Measurements from ENCODE around the gene KCNJ5. TPM values are rescaled to one million over a fixed set of nuclear protein-coding genes. Genes with fewer than 3 reads are reported as not detected.

Gene KCNJ5
- total and polyA plus RNA-seq, 2 of the 4 experiments (the other 2 are of a cell fraction), result 0.07 to 0.18 TPM

DNA sequence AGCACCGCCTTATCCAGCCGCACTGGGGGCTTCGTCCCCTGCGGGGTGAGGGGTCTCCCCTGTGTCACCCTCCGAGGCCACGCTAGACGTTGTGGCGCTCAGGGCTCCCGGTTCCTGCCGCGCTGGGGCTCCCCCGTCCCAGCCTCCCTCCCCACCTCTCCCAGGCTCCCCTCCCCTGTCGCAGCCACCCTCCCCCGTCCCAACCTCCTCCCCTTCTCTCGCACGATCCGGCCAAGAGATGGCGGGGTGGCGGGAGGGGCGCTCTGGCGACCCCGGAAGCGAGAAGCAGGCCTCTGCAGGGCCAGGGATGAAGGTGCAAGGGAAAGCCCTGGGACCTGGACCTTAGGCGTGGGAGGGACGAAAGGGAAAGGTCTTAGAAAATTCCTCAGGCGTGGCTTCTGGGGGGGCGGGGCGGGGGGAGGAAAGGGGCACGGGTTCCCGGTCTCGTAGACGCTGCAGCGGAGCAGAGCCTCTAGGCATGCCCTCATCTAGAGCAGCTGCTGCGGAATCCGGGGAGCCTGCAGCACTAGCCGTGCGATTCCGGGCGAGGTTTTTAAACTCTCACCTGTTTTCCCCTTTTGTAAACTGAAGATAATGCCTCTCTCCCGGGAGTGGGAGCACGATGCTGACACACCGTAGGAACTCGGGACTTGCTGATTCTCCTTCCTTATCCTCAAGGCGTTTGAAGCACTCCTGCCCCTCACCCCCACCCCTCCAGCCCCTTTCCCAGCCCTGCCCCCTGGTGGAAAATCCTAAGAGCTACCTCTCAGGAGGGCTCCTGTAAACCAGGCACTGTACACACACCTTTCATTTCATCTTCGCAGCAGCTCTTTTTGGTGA is 14.4 kb downstream of the KCNJ5 start:
- Histone ChIP-seq H2BK120ac (ENCODE audit: low read depth, low read length) (peak overlapping the region; percentile 75), H4K91ac (ENCODE audit: insufficient read depth, low read depth, low read length) (peak overlapping the region; percentile 54), H2AK5ac (ENCODE audit: low read depth, low read length) (no peak overlapping the region), H3K9ac (ENCODE audit: low read depth, low read length) (no peak overlapping the region), H2BK15ac (ENCODE audit: low read depth, low read length) (peak overlapping the region; percentile 50; the same call in 1 of the 3 replicates), H3K18ac (ENCODE audit: low read depth, low read length) (peak overlapping the region; percentile 34; the same call in 1 of the 2 replicates), H3K9me1 (ENCODE audit: insufficient read depth, low read length) (peaks cover 3% of the 10 kb centered on the region; the same call in 1 of the 2 replicates), H3K9me3 (ENCODE audit: control insufficient read depth, insufficient read depth, low read length) (no peaks in the 10 kb centered on the region), H3K4me3 (ENCODE audit: insufficient read depth, low read depth, low read length) (peak overlapping the region; percentile 42), H4K8ac (ENCODE audit: low read depth in 2 of 2, low read length in 2 of 2) (peak overlapping the region; percentile 24 to 53; a peak in 2 of 4 replicates), H3K56ac (ENCODE audit: extremely low read depth, insufficient read depth, low read length) (no peak overlapping the region), H3K4ac (ENCODE audit: low read depth, low read length) (peak overlapping the region; percentile 65), H3K4me1 (ENCODE audit: control insufficient read depth, insufficient read depth, low read length) (peaks cover 29% of the 10 kb centered on the region), H2AFZ (replicated peaks; ENCODE audit: low read length, poor library complexity) (peak overlapping the region; percentile 90), H4K5ac (ENCODE audit: low read depth, low read length) (peak overlapping the region; percentile 66; the same call in 1 of the 2 replicates), H3K79me1 (ENCODE audit: low read depth in 1 of 2, low read length in 2 of 2) (no peaks in the 10 kb centered on the region), H3K36me3 (ENCODE audit: control insufficient read depth, insufficient read depth, low read length) (no peaks in the 10 kb centered on the region), H2BK5ac (ENCODE audit: low read depth, low read length, poor library complexity, severe bottlenecking) (peak overlapping the region; percentile 29), H3K14ac (replicated peaks; ENCODE audit: low read depth, low read length) (no peak overlapping the region), H3K27ac (ENCODE audit: insufficient read depth, low read length) (no peak overlapping the region; the same call in 1 of the 2 replicates), H2AK9ac (replicated peaks; ENCODE audit: low read depth, low read length, poor library complexity) (no peak overlapping the region), H2BK20ac (ENCODE audit: low read depth, low read length) (peak overlapping the region; percentile 70; the same call in 1 of the 2 replicates), H3K4me2 (ENCODE audit: low read depth, low read length) (peak overlapping the region; percentile 64), H3K27me3 (ENCODE audit: control insufficient read depth, insufficient read depth, low read length) (no peaks in the 10 kb centered on the region), H3K23ac (ENCODE audit: low read depth, low read length) (0 out of 2 replicates have a peak overlapping the region, but pooled peaks have one; percentile 67), H4K20me1 (ENCODE audit: insufficient read depth, low read length) (no peaks in the 10 kb centered on the region)
- ATAC-seq (ENCODE audit: low read depth), result peak; percentile 30
- TF ChIP-seq MAZ (IDR thresholded peaks at IDR 0.05; ENCODE audit: borderline replicate concordance, low read depth, low read length) (peak; percentile 50), RAD21 (IDR thresholded peaks at IDR 0.05; ENCODE audit: low read length) (no peak), SMC3 (IDR thresholded peaks at IDR 0.05; ENCODE audit: low read depth, low read length) (0 out of 2 replicates have a peak, but pooled peaks have one; percentile 5)
- TF ChIP-seq, protein P1, sequence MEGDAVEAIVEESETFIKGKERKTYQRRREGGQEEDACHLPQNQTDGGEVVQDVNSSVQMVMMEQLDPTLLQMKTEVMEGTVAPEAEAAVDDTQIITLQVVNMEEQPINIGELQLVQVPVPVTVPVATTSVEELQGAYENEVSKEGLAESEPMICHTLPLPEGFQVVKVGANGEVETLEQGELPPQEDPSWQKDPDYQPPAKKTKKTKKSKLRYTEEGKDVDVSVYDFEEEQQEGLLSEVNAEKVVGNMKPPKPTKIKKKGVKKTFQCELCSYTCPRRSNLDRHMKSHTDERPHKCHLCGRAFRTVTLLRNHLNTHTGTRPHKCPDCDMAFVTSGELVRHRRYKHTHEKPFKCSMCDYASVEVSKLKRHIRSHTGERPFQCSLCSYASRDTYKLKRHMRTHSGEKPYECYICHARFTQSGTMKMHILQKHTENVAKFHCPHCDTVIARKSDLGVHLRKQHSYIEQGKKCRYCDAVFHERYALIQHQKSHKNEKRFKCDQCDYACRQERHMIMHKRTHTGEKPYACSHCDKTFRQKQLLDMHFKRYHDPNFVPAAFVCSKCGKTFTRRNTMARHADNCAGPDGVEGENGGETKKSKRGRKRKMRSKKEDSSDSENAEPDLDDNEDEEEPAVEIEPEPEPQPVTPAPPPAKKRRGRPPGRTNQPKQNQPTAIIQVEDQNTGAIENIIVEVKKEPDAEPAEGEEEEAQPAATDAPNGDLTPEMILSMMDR (conservative IDR thresholded peaks at IDR 0.05; ENCODE audit: low read depth, low read length), result peak; percentile 33
- in situ Hi-C loops (cut with MboI; ENCODE audit: low sequenced_read_pairs), result no loop called here
- WGBS, 2 experiments (ENCODE audit: extremely low coverage in 2 of 2, insufficient read length in 1 of 2), result 18% methylated on average over 10 of the region's 45 CpGs; no CpG with 5 or more reads in 1 of the 2 experiments
- BruUV-seq (replicated peaks), result no TSS peak
- intact Hi-C loops (cut with micrococcal nuclease), result no loop called here
- DNase-seq, result peak; percentile 26
- dilution Hi-C loops (cut with HindIII; ENCODE audit: low sequenced_read_pairs, unreplicated experiment), result no loop called here
- ChIA-PET CTCF (interaction anchor here (0.9 to 1.1 kb wide), 4 partner anchors 20 to 51 kb away, joined by 3 to 6 read pairs (median 3); no protein-coding TSS in a partner anchor), POLR2A (ENCODE audit: unreplicated experiment) (no interaction called here)
